Activated T-cell treated with anti-CD3 and anti-CD28 coated beads, Interleukin-2, amount 50 U/mL, for 24 hours (primary cell): ENCODE data around the gene TAF11L14.
"Not testable (repeated sequence)": the region's sequence is repeated elsewhere in the genome, so short reads cannot be mapped to it uniquely, and the experiment has no call there.

Source experiments
- DNase-seq: peaks from one replicate; pipeline ENCODE4 v3.0.0-alpha.2; 2020
- H3K27ac Mint-ChIP-seq: 2 replicates; pipeline ENCODE4 v1.8.0; 2020; ENCODE audit warnings: mild to moderate bottlenecking, mixed read lengths
- H3K27me3 Mint-ChIP-seq: 2 replicates; pipeline ENCODE4 v1.8.0; 2020; ENCODE audit warnings: mixed read lengths
- H3K36me3 Mint-ChIP-seq: 2 replicates; pipeline ENCODE4 v1.8.0; 2020; ENCODE audit warnings: low read depth, mixed read lengths
- H3K4me1 Mint-ChIP-seq: 2 replicates; pipeline ENCODE4 v1.8.0; 2020; ENCODE audit warnings: low read depth, mixed read lengths
- H3K4me3 Mint-ChIP-seq: 2 replicates; pipeline ENCODE4 v1.8.0; 2020; ENCODE audit warnings: mild to moderate bottlenecking, moderate library complexity, mixed read lengths
- H3K9me3 Mint-ChIP-seq: 2 replicates; pipeline ENCODE4 v1.8.0; 2020; ENCODE audit warnings: mixed read lengths

TAF11L14 gene

GRCh38 chr5:17655201-17655759, 21.0 kb downstream of the TAF11L14 start:
- not testable (repeated sequence) for H3K4me3 Mint-ChIP-seq, H3K27ac Mint-ChIP-seq, H3K36me3 Mint-ChIP-seq, DNase-seq, H3K27me3 Mint-ChIP-seq, H3K4me1 Mint-ChIP-seq
- peaks cover 13% of the 10 kb centered on the region for H3K9me3 Mint-ChIP-seq

- no peak for DNase-seq
- no peaks in the 10 kb centered on the region for H3K36me3 Mint-ChIP-seq
- H3K4me1 Mint-ChIP-seq = no peaks in the 10 kb centered on the region
- peaks cover 16% of the 10 kb centered on the region for H3K9me3 Mint-ChIP-seq
- no peak overlapping the region for H3K4me3 Mint-ChIP-seq
- H3K27ac Mint-ChIP-seq = no peak overlapping the region
- H3K27me3 Mint-ChIP-seq = no peaks in the 10 kb centered on the region
These were observed 21.7 kb downstream of the TAF11L14 start for GRCh38 chr5:17655921-17656320.

GRCh38 chr5:17663182-17663581, 28.9 kb downstream of the TAF11L14 start:
- H3K4me1 Mint-ChIP-seq = no peaks in the 10 kb centered on the region
- no peaks in the 10 kb centered on the region for H3K27me3 Mint-ChIP-seq
- DNase-seq = no peak
- H3K9me3 Mint-ChIP-seq = peaks cover 21% of the 10 kb centered on the region
- H3K36me3 Mint-ChIP-seq = no peaks in the 10 kb centered on the region
- H3K4me3 Mint-ChIP-seq = no peak overlapping the region
- H3K27ac Mint-ChIP-seq = no peak overlapping the region

- no peak overlapping the region for H3K4me3 Mint-ChIP-seq
- H3K9me3 Mint-ChIP-seq = peaks cover 25% of the 10 kb centered on the region
- no peak for DNase-seq
- no peak overlapping the region for H3K27ac Mint-ChIP-seq
- no peaks in the 10 kb centered on the region for H3K27me3 Mint-ChIP-seq
- H3K36me3 Mint-ChIP-seq = no peaks in the 10 kb centered on the region
- no peaks in the 10 kb centered on the region for H3K4me1 Mint-ChIP-seq
These were observed 31.6 kb downstream of the TAF11L14 start for GRCh38 chr5:17665836-17666235.

GRCh38 chr5:17666726-17667235, 32.5 kb downstream of the TAF11L14 start:
- no peaks in the 10 kb centered on the region for H3K36me3 Mint-ChIP-seq
- no peaks in the 10 kb centered on the region for H3K4me1 Mint-ChIP-seq
- no peak overlapping the region for H3K4me3 Mint-ChIP-seq
- no peak for DNase-seq
- H3K9me3 Mint-ChIP-seq = peaks cover 23% of the 10 kb centered on the region
- H3K27me3 Mint-ChIP-seq = no peaks in the 10 kb centered on the region
- H3K27ac Mint-ChIP-seq = no peak overlapping the region

- no peaks in the 10 kb centered on the region for H3K36me3 Mint-ChIP-seq
- no peaks in the 10 kb centered on the region for H3K27me3 Mint-ChIP-seq
- no peak overlapping the region for H3K27ac Mint-ChIP-seq
- DNase-seq = no peak
- H3K9me3 Mint-ChIP-seq = peaks cover 15% of the 10 kb centered on the region
- H3K4me3 Mint-ChIP-seq = no peak overlapping the region
- H3K4me1 Mint-ChIP-seq = no peaks in the 10 kb centered on the region
These were observed 36.1 kb downstream of the TAF11L14 start for GRCh38 chr5:17670353-17670752.

- no peaks in the 10 kb centered on the region for H3K27me3 Mint-ChIP-seq
- peaks cover 6% of the 10 kb centered on the region for H3K9me3 Mint-ChIP-seq
- no peaks in the 10 kb centered on the region for H3K4me1 Mint-ChIP-seq
- no peak overlapping the region for H3K4me3 Mint-ChIP-seq
- DNase-seq = no peak
- no peak overlapping the region for H3K27ac Mint-ChIP-seq
- no peaks in the 10 kb centered on the region for H3K36me3 Mint-ChIP-seq
These were observed 44.6 kb downstream of the TAF11L14 start for GRCh38 chr5:17678751-17679324.

- Mint-ChIP-seq H3K4me1 (no peaks in the 10 kb centered on the region), H3K36me3 (no peaks in the 10 kb centered on the region), H3K9me3 (peaks cover 6% of the 10 kb centered on the region), H3K27ac (no peak overlapping the region), H3K4me3 (no peak overlapping the region), H3K27me3 (no peaks in the 10 kb centered on the region)
- DNase-seq = no peak
These were observed 45.4 kb downstream of the TAF11L14 start for GRCh38 chr5:17679597-17680203.

GRCh38 chr5:17680737-17681136, 46.5 kb downstream of the TAF11L14 start:
- no peaks in the 10 kb centered on the region for H3K27me3 Mint-ChIP-seq
- H3K36me3 Mint-ChIP-seq = no peaks in the 10 kb centered on the region
- H3K27ac Mint-ChIP-seq = no peak overlapping the region
- peaks cover 3% of the 10 kb centered on the region for H3K9me3 Mint-ChIP-seq
- no peak for DNase-seq
- no peak overlapping the region for H3K4me3 Mint-ChIP-seq
- H3K4me1 Mint-ChIP-seq = no peaks in the 10 kb centered on the region
